HepG2 (cell line): ENCODE data around the gene ABCA2. TPM values are rescaled to one million over a fixed set of nuclear protein-coding genes. Genes with fewer than 3 reads are reported as not detected.

Experiments
- CREB3 ChIP-seq: sonication (generic); formaldehyde crosslinking; IDR thresholded peaks from 2 replicates; pipeline ENCODE4 v1.5.0; 2020; ENCODE audit warnings: missing genetic modification reagents
- E2F1 ChIP-seq: sonication (generic); formaldehyde crosslinking; IDR thresholded peaks from 2 replicates; pipeline ENCODE4 v1.5.0; 2020; ENCODE audit warnings: missing genetic modification reagents
- FOXK1 ChIP-seq: sonication (generic); formaldehyde crosslinking; IDR thresholded peaks from 2 replicates; pipeline ENCODE4 v1.4.0; 2020; ENCODE audit warnings: low read depth, missing genetic modification reagents, borderline replicate concordance
- HNRNPK ChIP-seq: fragments of 200-400 bp; formaldehyde crosslinking; IDR thresholded peaks from 2 replicates; pipeline ENCODE4 v1.6.1; 2018; ENCODE audit warnings: low read length, low read depth, moderate library complexity, mild to moderate bottlenecking; ENCODE audit not compliant: poor library complexity, severe bottlenecking
- IRF2 ChIP-seq: IDR thresholded peaks from 2 replicates; pipeline ENCODE4 v1.6.1; 2018; ENCODE audit warnings: missing genetic modification reagents, missing compliant biosample characterization
- KLF11 ChIP-seq: IDR thresholded peaks from 2 replicates; pipeline ENCODE4 v1.6.1; 2016; ENCODE audit warnings: missing compliant biosample characterization
- MAFK ChIP-seq, 2 experiments: IDR thresholded peaks in 1 of 2; conservative IDR thresholded peaks in 1 of 2; 2 replicates each; pipeline ENCODE4 v1.6.1; 2011; ENCODE audit warnings: improper control_type of control experiment in 2 of 2, low read length in 2 of 2
- MED1 ChIP-seq: sonication (generic); formaldehyde crosslinking; IDR thresholded peaks from 2 replicates; pipeline ENCODE4 v1.4.0; 2020; ENCODE audit warnings: missing genetic modification reagents
- MEF2D ChIP-seq: sonication (generic); formaldehyde crosslinking; IDR thresholded peaks from 2 replicates; pipeline ENCODE4 v1.5.1; 2020; ENCODE audit warnings: mild to moderate bottlenecking, missing genetic modification reagents
- MIXL1 ChIP-seq: IDR thresholded peaks from 2 replicates; pipeline ENCODE4 v1.6.1; 2016
- NFYB ChIP-seq: sonication (generic); formaldehyde crosslinking; IDR thresholded peaks from 2 replicates; pipeline ENCODE4 v1.4.0; 2020; ENCODE audit warnings: missing genetic modification reagents
- PLRG1 ChIP-seq: fragments of 450-650 bp; conservative IDR thresholded peaks from 2 replicates; pipeline ENCODE4 v1.6.1; 2016
- RAD21 ChIP-seq: fragments of 450-650 bp; formaldehyde crosslinking; IDR thresholded peaks from 2 replicates; pipeline ENCODE4 v1.5.0; 2020; ENCODE audit warnings: mild to moderate bottlenecking
- SP5 ChIP-seq: IDR thresholded peaks from 2 replicates; pipeline ENCODE4 v1.6.1; 2016; ENCODE audit warnings: low read depth, borderline replicate concordance
- TFDP2 ChIP-seq: sonication (generic); formaldehyde crosslinking; IDR thresholded peaks from 2 replicates; pipeline ENCODE4 v1.4.0; 2020; ENCODE audit warnings: missing genetic modification reagents
- ZBED4 ChIP-seq: sonication (generic); formaldehyde crosslinking; IDR thresholded peaks from 2 replicates; pipeline ENCODE4 v1.4.0; 2020; ENCODE audit warnings: missing genetic modification reagents, borderline replicate concordance
- ZFY ChIP-seq: sonication (generic); formaldehyde crosslinking; IDR thresholded peaks from 2 replicates; pipeline ENCODE4 v1.4.0; 2020; ENCODE audit warnings: missing genetic modification reagents
- ZGPAT ChIP-seq: IDR thresholded peaks from 2 replicates; pipeline ENCODE4 v1.6.1; 2016; ENCODE audit warnings: mild to moderate bottlenecking
- ZMYM2 ChIP-seq: sonication (generic); formaldehyde crosslinking; IDR thresholded peaks from 2 replicates; pipeline ENCODE4 v1.8.0; 2022; ENCODE audit warnings: mild to moderate bottlenecking, missing genetic modification reagents
- ZNF414 ChIP-seq: sonication (generic); formaldehyde crosslinking; IDR thresholded peaks from 2 replicates; pipeline ENCODE4 v1.5.0; 2020; ENCODE audit warnings: missing genetic modification reagents
- ZNF660 ChIP-seq: sonication (generic); formaldehyde crosslinking; IDR thresholded peaks from 2 replicates; pipeline ENCODE4 v1.5.1; 2020; ENCODE audit warnings: mild to moderate bottlenecking, low read depth, missing genetic modification reagents, borderline replicate concordance
- polyA plus RNA-seq, 8 experiments: library from polyadenylated mRNA; depleted of rRNA in 3 of 8; stranded (reverse) in 7 of 8; unstranded in 1 of 8; fragments of >200 nt; fragmentation: Illumina TruSeq in 4 of 8; extraction: Trizol in 4 of 8; gene quantifications; 2 replicates each; pipeline versions ENCODE4 v1.2.1 to v1.2.3, GENCODE V29; 2011 to 2016; ENCODE audit warnings: low read depth in 4 of 8, missing spikeins in 1 of 8, mixed read lengths in 1 of 8; ENCODE audit not compliant: insufficient read depth in 1 of 8
- total RNA-seq, 5 experiments: library from RNA; depleted of rRNA; stranded (reverse); fragments of >200 nt; fragmentation: Illumina TruSeq; extraction: Trizol; gene quantifications; 2 replicates each; pipeline ENCODE4 v1.2.3, GENCODE V29; 2016; ENCODE audit warnings: low read depth in 1 of 5

Gene ABCA2
- total and polyA plus RNA-seq, 2 of the 13 experiments (the other 11 are each of a cell fraction or from before 2014, with no cell fraction given): 2.9 to 19.2 TPM

- peak; percentile 72 for TF ChIP-seq ZBED4 (CRISPR knock-in tag)
- TF ChIP-seq MED1 (CRISPR knock-in tag): peak; percentile 40
- TF ChIP-seq PLRG1: no peak
- no peak for TF ChIP-seq CREB3 (CRISPR knock-in tag)
- peak; percentile 52; the same call in 1 of the 2 replicates for TF ChIP-seq ZGPAT (CRISPR knock-in tag)
- TF ChIP-seq MEF2D (CRISPR knock-in tag): no peak; the same call in 1 of the 2 replicates
- TF ChIP-seq ZNF414 (CRISPR knock-in tag): no peak; the same call in 1 of the 2 replicates
- no peak for TF ChIP-seq IRF2 (CRISPR knock-in tag)
- TF ChIP-seq SP5 (CRISPR knock-in tag): peak; percentile 56; the same call in 1 of the 2 replicates
- TF ChIP-seq MAFK (conservative IDR thresholded peaks at IDR 0.05 in 1 of 2, IDR thresholded peaks at IDR 0.05 in 1 of 2; ENCODE audit: low read length in 2 of 2): no peak
- 0 out of 2 replicates have a peak, but pooled peaks have one; percentile 26 for TF ChIP-seq MIXL1
- TF ChIP-seq NFYB: peak; percentile 81
- TF ChIP-seq ZFY (CRISPR knock-in tag): peak; percentile 60; the same call in 1 of the 2 replicates
- 0 out of 2 replicates have a peak, but pooled peaks have one; percentile 35 for TF ChIP-seq E2F1 (CRISPR knock-in tag)
- TF ChIP-seq ZNF660 (CRISPR knock-in tag): no peak
- TF ChIP-seq TFDP2 (CRISPR knock-in tag): peak; percentile 73
- 0 out of 2 replicates have a peak, but pooled peaks have one; percentile 37 for TF ChIP-seq ZMYM2 (CRISPR knock-in tag)
- peak; percentile 14; the same call in 1 of the 2 replicates for TF ChIP-seq RAD21 (CRISPR knock-in tag)
- TF ChIP-seq FOXK1 (CRISPR knock-in tag): no peak
- TF ChIP-seq KLF11: 0 out of 2 replicates have a peak, but pooled peaks have one; percentile 16
- TF ChIP-seq HNRNPK: peak; percentile 25
Observed at GRCh38 chr9:137070201-137070905, 42.3 kb upstream of the ABCA2 start, which contains the start of gene SAPCD2 (continued).
